T-helper 1 cell treated with Interleukin-12 subunit alpha and Interleukin-12 subunit beta and Interleukin-4 antibody, amounts not matched to agents 30 μg/mL and 1 μg/mL, for 36 hours (primary cell): ENCODE data around the gene CCDC121.
"Not testable (repeated sequence)": the region's sequence is repeated elsewhere in the genome, so short reads cannot be mapped to it uniquely, and the experiment has no call there.

Experiments used
- H3K27ac Mint-ChIP-seq: one replicate; pipeline ENCODE4 v1.8.0; 2021; ENCODE audit warnings: mild to moderate bottlenecking, mixed read lengths
- H3K27me3 Mint-ChIP-seq: one replicate; pipeline ENCODE4 v1.8.0; 2021; ENCODE audit warnings: low read depth, mixed read lengths
- H3K36me3 Mint-ChIP-seq: one replicate; pipeline ENCODE4 v1.8.0; 2021; ENCODE audit warnings: low read depth, mixed read lengths
- H3K4me1 Mint-ChIP-seq: one replicate; pipeline ENCODE4 v1.8.0; 2021; ENCODE audit warnings: low read depth, mixed read lengths
- H3K4me3 Mint-ChIP-seq: one replicate; pipeline ENCODE4 v1.8.0; 2021; ENCODE audit warnings: mild to moderate bottlenecking, moderate library complexity, mixed read lengths
- H3K9me3 Mint-ChIP-seq: one replicate; pipeline ENCODE4 v1.8.0; 2021; ENCODE audit warnings: mixed read lengths

Gene CCDC121

DNA sequence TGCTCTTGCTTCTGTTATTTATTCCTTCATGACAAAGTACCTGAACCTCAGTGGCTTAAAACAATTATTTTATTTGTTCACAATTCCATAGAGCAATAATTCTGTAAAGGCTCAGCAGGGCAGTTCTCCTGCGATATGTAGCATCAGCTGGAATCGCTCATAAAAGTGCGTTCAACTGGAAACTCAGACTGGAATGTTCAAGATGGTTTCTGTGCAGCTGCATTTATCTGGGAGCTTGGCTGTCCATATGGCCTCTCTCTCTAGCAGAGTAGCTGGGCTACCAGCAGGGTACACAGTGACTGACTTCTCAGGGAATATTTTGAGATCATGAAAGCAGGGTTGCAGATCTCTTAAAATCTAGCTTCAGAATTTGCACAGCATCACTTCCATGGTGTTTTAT lies 13.5 kb downstream of the CCDC121 start:
- Mint-ChIP-seq H3K4me3 (no peak overlapping the region), H3K36me3 (peaks cover 46% of the 10 kb centered on the region), H3K4me1 (no peaks in the 10 kb centered on the region), H3K27ac (no peak overlapping the region), H3K9me3 (no peaks in the 10 kb centered on the region), H3K27me3 (no peaks in the 10 kb centered on the region)

- Mint-ChIP-seq H3K36me3 (peaks cover 43% of the 10 kb centered on the region), H3K27me3 (no peaks in the 10 kb centered on the region), H3K27ac (no peak overlapping the region), H3K4me3 (no peak overlapping the region), H3K4me1 (no peaks in the 10 kb centered on the region), H3K9me3 (no peaks in the 10 kb centered on the region)
Measured at GRCh38 chr2:27613985-27614384, 14.8 kb downstream of the CCDC121 start.

GRCh38 chr2:27606611-27607010 lies 22.2 kb downstream of the CCDC121 start:
- Mint-ChIP-seq H3K27ac (no peak overlapping the region), H3K27me3 (no peaks in the 10 kb centered on the region), H3K4me3 (no peak overlapping the region), H3K36me3 (peaks cover 45% of the 10 kb centered on the region), H3K9me3 (no peaks in the 10 kb centered on the region), H3K4me1 (no peaks in the 10 kb centered on the region)

GRCh38 chr2:27596627-27597026 lies 32.2 kb downstream of the CCDC121 start:
- Mint-ChIP-seq H3K9me3 (peaks cover 31% of the 10 kb centered on the region), H3K27me3 (no peaks in the 10 kb centered on the region), H3K4me1 (peaks cover 7% of the 10 kb centered on the region), H3K4me3 (no peak overlapping the region), H3K27ac (no peak overlapping the region), H3K36me3 (peaks cover 46% of the 10 kb centered on the region)

DNA sequence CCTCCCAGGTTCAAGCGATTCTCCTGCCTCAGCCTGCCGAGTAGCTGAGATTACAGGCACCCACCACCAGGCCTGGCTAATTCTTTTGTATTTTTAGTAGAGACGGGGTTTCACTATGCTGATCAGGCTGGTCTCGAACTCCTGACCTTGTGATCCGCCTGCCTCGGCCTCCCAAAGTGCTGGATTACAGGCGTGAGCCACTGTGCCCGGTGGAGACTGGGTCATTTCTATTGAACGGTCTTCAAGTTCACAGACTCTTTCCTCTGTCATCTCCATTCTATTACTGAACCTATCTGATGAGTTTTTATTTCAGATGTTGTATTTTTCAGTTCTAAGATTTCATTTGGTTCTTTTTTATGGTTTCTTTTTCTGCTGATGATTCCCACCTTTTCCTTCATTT lies 33.4 kb downstream of the CCDC121 start:
- H3K36me3 Mint-ChIP-seq = peaks cover 47% of the 10 kb centered on the region
- not testable (repeated sequence) for H3K27ac Mint-ChIP-seq, H3K4me1 Mint-ChIP-seq, H3K4me3 Mint-ChIP-seq, H3K27me3 Mint-ChIP-seq
- peaks cover 38% of the 10 kb centered on the region for H3K9me3 Mint-ChIP-seq

- H3K4me3 Mint-ChIP-seq, H3K27ac Mint-ChIP-seq, H3K27me3 Mint-ChIP-seq, H3K4me1 Mint-ChIP-seq: not testable (repeated sequence)
- peaks cover 48% of the 10 kb centered on the region for H3K36me3 Mint-ChIP-seq
- peaks cover 47% of the 10 kb centered on the region for H3K9me3 Mint-ChIP-seq
Measured at GRCh38 chr2:27594020-27594703, 34.6 kb downstream of the CCDC121 start.

- peaks cover 47% of the 10 kb centered on the region for H3K36me3 Mint-ChIP-seq
- H3K27me3 Mint-ChIP-seq = no peaks in the 10 kb centered on the region
- H3K4me3 Mint-ChIP-seq = no peak overlapping the region
- no peak overlapping the region for H3K27ac Mint-ChIP-seq
- peaks cover 4% of the 10 kb centered on the region for H3K4me1 Mint-ChIP-seq
- peaks cover 47% of the 10 kb centered on the region for H3K9me3 Mint-ChIP-seq
Measured at GRCh38 chr2:27593240-27593639, 35.6 kb downstream of the CCDC121 start.

DNA sequence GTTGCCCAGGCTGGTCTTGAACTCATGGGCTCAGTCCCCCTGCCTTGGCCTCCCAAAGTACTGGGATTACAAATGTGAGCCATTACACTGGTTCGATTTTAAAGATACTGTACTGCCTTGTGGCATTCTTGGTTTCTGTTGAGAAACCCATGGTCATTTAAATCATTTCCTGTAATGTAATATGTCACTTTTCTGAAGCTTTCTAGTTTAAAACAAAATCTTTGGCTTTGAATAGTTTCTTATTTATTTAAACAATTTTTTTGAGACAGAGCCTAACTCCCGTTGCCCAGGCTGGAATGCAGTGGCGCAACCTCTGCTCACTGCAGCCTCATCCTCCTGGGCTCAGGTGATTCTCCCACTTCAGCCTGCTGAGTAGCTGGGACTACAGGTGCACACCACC lies 37.1 kb downstream of the CCDC121 start:
- peaks cover 8% of the 10 kb centered on the region for H3K4me1 Mint-ChIP-seq
- H3K27ac Mint-ChIP-seq = no peak overlapping the region
- H3K9me3 Mint-ChIP-seq = peaks cover 47% of the 10 kb centered on the region
- no peaks in the 10 kb centered on the region for H3K27me3 Mint-ChIP-seq
- peaks cover 51% of the 10 kb centered on the region for H3K36me3 Mint-ChIP-seq
- H3K4me3 Mint-ChIP-seq = no peak overlapping the region

- Mint-ChIP-seq H3K27me3 (no peaks in the 10 kb centered on the region), H3K9me3 (peaks cover 20% of the 10 kb centered on the region), H3K4me1 (peaks cover 34% of the 10 kb centered on the region), H3K4me3 (no peak overlapping the region), H3K27ac (no peak overlapping the region), H3K36me3 (peaks cover 42% of the 10 kb centered on the region)
Measured at GRCh38 chr2:27588308-27588707, 40.5 kb downstream of the CCDC121 start.

GRCh38 chr2:27587025-27587424 lies 41.8 kb downstream of the CCDC121 start:
- Mint-ChIP-seq H3K9me3 (peaks cover 16% of the 10 kb centered on the region), H3K4me3 (no peak overlapping the region), H3K27ac (no peak overlapping the region), H3K36me3 (peaks cover 40% of the 10 kb centered on the region), H3K4me1 (peaks cover 41% of the 10 kb centered on the region), H3K27me3 (peaks cover 3% of the 10 kb centered on the region)

DNA sequence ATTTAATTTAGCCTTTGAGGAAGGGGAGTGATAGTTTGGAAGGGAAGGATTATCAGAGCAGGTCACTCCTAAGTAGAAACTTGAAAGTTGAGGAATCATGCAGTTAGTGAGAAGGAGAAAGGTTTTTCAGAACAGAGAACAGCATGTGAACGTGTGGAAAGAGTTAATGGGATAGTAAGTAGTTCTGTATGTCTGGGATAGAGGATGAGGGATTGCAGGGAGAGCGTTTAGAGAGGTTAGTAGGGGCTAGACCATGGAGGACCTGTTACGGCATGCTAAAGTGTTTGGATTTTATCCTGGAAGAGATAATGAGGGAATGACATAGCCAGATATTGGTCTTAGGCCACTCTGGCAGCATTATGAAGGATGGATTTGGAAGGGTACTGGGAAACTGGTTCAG lies 44.2 kb downstream of the CCDC121 start:
- H3K4me3 Mint-ChIP-seq = peak overlapping the region; percentile 97
- H3K4me1 Mint-ChIP-seq = peaks cover 41% of the 10 kb centered on the region
- peaks cover 3% of the 10 kb centered on the region for H3K27me3 Mint-ChIP-seq
- H3K27ac Mint-ChIP-seq = no peak overlapping the region
- H3K9me3 Mint-ChIP-seq = peaks cover under 1% of the 10 kb centered on the region
- H3K36me3 Mint-ChIP-seq = peaks cover 26% of the 10 kb centered on the region

- Mint-ChIP-seq H3K4me1 (peaks cover 39% of the 10 kb centered on the region), H3K27ac (peak overlapping the region; percentile 93)
Measured at GRCh38 chr2:27583390-27583915, 45.4 kb downstream of the CCDC121 start.

DNA sequence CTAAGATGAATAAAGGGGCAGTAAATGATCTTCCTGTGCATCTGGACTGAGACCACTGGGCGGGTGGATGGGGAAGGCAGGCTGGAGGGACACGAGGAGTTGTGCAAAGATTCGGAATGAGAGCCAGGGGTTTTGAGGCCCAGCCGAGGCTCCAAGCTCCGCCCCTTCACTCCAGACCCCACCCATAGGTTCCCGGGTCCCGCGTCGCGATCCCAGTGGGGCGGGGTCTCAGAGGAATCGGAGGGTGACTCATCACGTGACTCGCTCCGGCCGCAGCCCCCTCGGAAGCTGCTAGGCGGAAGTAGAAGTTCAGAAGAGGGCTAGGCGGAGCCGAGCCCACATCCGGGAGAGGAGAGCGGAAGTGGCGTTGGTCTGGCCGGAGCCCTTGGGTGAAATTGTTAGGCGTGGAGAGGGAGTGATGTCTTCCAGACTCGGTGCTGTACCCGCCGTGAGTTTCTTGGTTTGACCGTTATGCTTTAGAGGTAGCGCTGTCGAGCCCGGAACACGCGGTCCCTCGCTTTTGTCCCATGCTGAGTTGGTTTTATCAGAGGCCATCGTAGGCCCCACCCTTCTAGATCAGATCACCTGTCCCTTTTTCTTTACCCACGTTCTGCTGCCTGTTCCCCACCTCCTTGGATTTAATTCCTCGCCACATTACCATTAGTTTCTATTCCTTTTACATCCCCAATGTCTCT lies 46.0 kb downstream of the CCDC121 start, which contains the start of gene ZNF512:
Gene ZNF512 (plus strand): TSS at position 348 of the 695 bp plus-strand sequence. CDS start 71 bp downstream, at position 419.
- H3K36me3 Mint-ChIP-seq = peaks cover 22% of the 10 kb centered on the region
- H3K4me1 Mint-ChIP-seq = peaks cover 37% of the 10 kb centered on the region
- H3K9me3 Mint-ChIP-seq = peaks cover 4% of the 10 kb centered on the region
- peak within 1 kb of the TSS; percentile 93 for H3K27ac Mint-ChIP-seq
- H3K27me3 Mint-ChIP-seq = peaks cover 17% of the 10 kb centered on the region
- H3K4me3 Mint-ChIP-seq = peak within 1 kb of the TSS; percentile 97

More at GRCh38 chr2:27583390-27583915, 45.4 kb downstream of the CCDC121 start:
- H3K4me3 Mint-ChIP-seq = peak overlapping the region; percentile 97
- H3K36me3 Mint-ChIP-seq = peaks cover 26% of the 10 kb centered on the region
- peaks cover 4% of the 10 kb centered on the region for H3K9me3 Mint-ChIP-seq
- H3K27me3 Mint-ChIP-seq = peaks cover 14% of the 10 kb centered on the region

GRCh38 chr2:27582129-27582694 lies 46.6 kb downstream of the CCDC121 start:
- H3K4me1 Mint-ChIP-seq = peaks cover 36% of the 10 kb centered on the region
- peaks cover 22% of the 10 kb centered on the region for H3K36me3 Mint-ChIP-seq
- H3K27ac Mint-ChIP-seq = peak overlapping the region; percentile 93
- H3K9me3 Mint-ChIP-seq = peaks cover 4% of the 10 kb centered on the region
- H3K4me3 Mint-ChIP-seq = peak overlapping the region; percentile 97
- peaks cover 23% of the 10 kb centered on the region for H3K27me3 Mint-ChIP-seq
